HCT116 (cell line): ENCODE measurements around the gene CDC42EP5.

Source experiments
- CEBPB ChIP-seq: IDR thresholded peaks from 2 replicates; pipeline ENCODE4 v1.6.1; 2012; ENCODE audit warnings: low read depth
- EZH2 ChIP-seq: fragments of 200-600 bp; sonication (generic); IDR thresholded peaks from 2 replicates; pipeline ENCODE4 v1.6.1; 2017; ENCODE audit warnings: antibody characterized with exemption, mixed run types
- EZH2phosphoT487 ChIP-seq: fragments of 200-600 bp; IDR thresholded peaks from 2 replicates; pipeline ENCODE4 v1.6.1; 2018; ENCODE audit warnings: antibody characterized with exemption, borderline replicate concordance
- POLR2A ChIP-seq: IDR thresholded peaks from 2 replicates; pipeline ENCODE4 v1.7.0; 2011; ENCODE audit warnings: borderline replicate concordance; ENCODE audit not compliant: insufficient read depth, insufficient read length; ENCODE audit errors: extremely low read depth
- POLR2AphosphoS5 ChIP-seq: IDR thresholded peaks from 2 replicates; pipeline ENCODE4 v1.6.1; 2011; ENCODE audit warnings: mild to moderate bottlenecking, low read depth, low read length, moderate library complexity
- ZFX ChIP-seq: fragments of 450-650 bp; IDR thresholded peaks from 2 replicates; pipeline ENCODE4 v1.6.1; 2017
- TF ChIP-seq, protein P1 (sequence below), 3 experiments: fragments of 200-600 bp in 1 of 3; sonication (generic) in 1 of 3; IDR thresholded peaks in 2 of 3; conservative IDR thresholded peaks in 1 of 3; 2 replicates each; pipeline ENCODE4 v1.5.1; 2012 to 2017; ENCODE audit warnings: low read depth in 2 of 3, low read length in 2 of 3, antibody characterized with exemption in 1 of 3, borderline replicate concordance in 1 of 3, control low read depth in 1 of 3, mild to moderate bottlenecking in 1 of 3, mixed read lengths in 1 of 3, mixed run types in 1 of 3, moderate library complexity in 1 of 3; ENCODE audit not compliant: insufficient read depth in 1 of 3

GRCh38 chr19:54457773-54458647 lies 15.1 kb downstream of the CDC42EP5 start:
- TF ChIP-seq POLR2AphosphoS5 = no peak
- no peak for TF ChIP-seq POLR2A
- TF ChIP-seq, protein P1, sequence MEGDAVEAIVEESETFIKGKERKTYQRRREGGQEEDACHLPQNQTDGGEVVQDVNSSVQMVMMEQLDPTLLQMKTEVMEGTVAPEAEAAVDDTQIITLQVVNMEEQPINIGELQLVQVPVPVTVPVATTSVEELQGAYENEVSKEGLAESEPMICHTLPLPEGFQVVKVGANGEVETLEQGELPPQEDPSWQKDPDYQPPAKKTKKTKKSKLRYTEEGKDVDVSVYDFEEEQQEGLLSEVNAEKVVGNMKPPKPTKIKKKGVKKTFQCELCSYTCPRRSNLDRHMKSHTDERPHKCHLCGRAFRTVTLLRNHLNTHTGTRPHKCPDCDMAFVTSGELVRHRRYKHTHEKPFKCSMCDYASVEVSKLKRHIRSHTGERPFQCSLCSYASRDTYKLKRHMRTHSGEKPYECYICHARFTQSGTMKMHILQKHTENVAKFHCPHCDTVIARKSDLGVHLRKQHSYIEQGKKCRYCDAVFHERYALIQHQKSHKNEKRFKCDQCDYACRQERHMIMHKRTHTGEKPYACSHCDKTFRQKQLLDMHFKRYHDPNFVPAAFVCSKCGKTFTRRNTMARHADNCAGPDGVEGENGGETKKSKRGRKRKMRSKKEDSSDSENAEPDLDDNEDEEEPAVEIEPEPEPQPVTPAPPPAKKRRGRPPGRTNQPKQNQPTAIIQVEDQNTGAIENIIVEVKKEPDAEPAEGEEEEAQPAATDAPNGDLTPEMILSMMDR (IDR thresholded peaks at IDR 0.05 in 2 of 3, conservative IDR thresholded peaks at IDR 0.05 in 1 of 3; ENCODE audit: borderline replicate concordance in 1 of 3, insufficient read depth in 1 of 3, low read depth in 2 of 3, low read length in 2 of 3) = no peak
- TF ChIP-seq ZFX = no peak
- no peak for TF ChIP-seq EZH2phosphoT487
- TF ChIP-seq EZH2 = no peak
- TF ChIP-seq CEBPB = no peak
